CD4-positive, alpha-beta T cell (primary cell): ENCODE data around the gene BHLHE41. TPM values are rescaled to one million over a fixed set of nuclear protein-coding genes. Genes with fewer than 3 reads are reported as not detected.

Experiments
- ATAC-seq: fragments of 200-7000 bp; cut with Tn5 transposase; one replicate; pipeline ENCODE4 v1.10.0; 2022; ENCODE audit warnings: mild to moderate bottlenecking; ENCODE audit not compliant: poor library complexity
- CTCF ChIA-PET: fragments of 350-600 bp; sonication (Branson Sonifier 250); formaldehyde crosslinking; loops from one replicate; lab custom pipeline; 2021; ENCODE audit warnings: antibody characterized with exemption, inconsistent platforms; lab: Charles Lee
- POLR2A ChIA-PET: fragments of 350-600 bp; sonication (Branson Sonifier 250); formaldehyde crosslinking; loops from one replicate; lab custom pipeline; 2021; ENCODE audit warnings: antibody characterized with exemption, inconsistent platforms; lab: Charles Lee
- DNase-seq, 14 experiments: peaks; one replicate each; pipeline ENCODE4 v3.0.0-alpha.2; 2013 to 2020; ENCODE audit warnings: mixed read lengths in 2 of 14
- H3K27ac ChIP-seq, 2 donors: one replicate each; pipeline versions ENCODE4 v1.5.1 to v1.7.0; 2013; ENCODE audit warnings: low read length in 2 of 2, low read depth in 1 of 2, mild to moderate bottlenecking in 1 of 2
- H3K27me3 ChIP-seq, 2 experiments: 1 replicate in 1 of 2; 2 replicates in 1 of 2; pipeline versions ENCODE4 v1.6.1 to v1.7.0; 2013; ENCODE audit warnings: low read length in 2 of 2, control low read depth in 1 of 2, mild to moderate bottlenecking in 1 of 2, moderate library complexity in 1 of 2; ENCODE audit not compliant: insufficient read depth in 2 of 2, control insufficient read depth in 1 of 2
- H3K36me3 ChIP-seq: one replicate; pipeline ENCODE4 v1.6.1; 2013; ENCODE audit warnings: low read length, control low read depth; ENCODE audit not compliant: insufficient read depth
- H3K4me1 ChIP-seq: one replicate; pipeline ENCODE4 v1.6.1; 2013; ENCODE audit warnings: low read length, control low read depth; ENCODE audit not compliant: insufficient read depth
- H3K4me3 ChIP-seq: one replicate; pipeline ENCODE4 v1.5.1; 2013; ENCODE audit warnings: mild to moderate bottlenecking, low read length, moderate library complexity
- H3K9me3 ChIP-seq, 2 experiments: 1 replicate in 1 of 2; 2 replicates in 1 of 2; pipeline versions ENCODE4 v1.6.1 to v1.7.0; 2013; ENCODE audit warnings: low read length in 2 of 2, mild to moderate bottlenecking in 2 of 2, control low read depth in 1 of 2, moderate library complexity in 1 of 2; ENCODE audit not compliant: control insufficient read depth in 1 of 2, insufficient read depth in 1 of 2
- H3K27ac Mint-ChIP-seq: one replicate; pipeline ENCODE4 v1.8.0; 2020; ENCODE audit warnings: mixed read lengths
- H3K27me3 Mint-ChIP-seq: one replicate; pipeline ENCODE4 v1.8.0; 2021; ENCODE audit warnings: mixed read lengths
- H3K36me3 Mint-ChIP-seq: one replicate; pipeline ENCODE4 v1.8.0; 2021; ENCODE audit warnings: low read depth, mixed read lengths
- H3K4me1 Mint-ChIP-seq: one replicate; pipeline ENCODE4 v1.8.0; 2021; ENCODE audit warnings: low read depth, mixed read lengths
- H3K4me3 Mint-ChIP-seq: one replicate; pipeline ENCODE4 v1.8.0; 2020; ENCODE audit warnings: mild to moderate bottlenecking, mixed read lengths
- H3K9me3 Mint-ChIP-seq: one replicate; pipeline ENCODE4 v1.8.0; 2020; ENCODE audit warnings: mixed read lengths
- intact Hi-C, 2 experiments: fragments of 100-400 bp; cut with DNase I in 1 of 2; cut with micrococcal nuclease in 1 of 2; formaldehyde crosslinking; loops; one replicate each; pipeline versions ENCODE4 v1.15.1 to v1.9.0; 2023 to 2025; cut with DNase I, micrococcal nuclease
- total RNA-seq, 174 experiments: library from RNA in 2 of 174; stranded (reverse) in 2 of 174; gene quantifications; one replicate each; pipeline ENCODE4 v1.2.3 and lab custom pipeline; 2021 to 2026
- TF ChIP-seq, protein P1 (sequence below): fragments of 200-600 bp; IDR thresholded peaks from one replicate; pipeline ENCODE4 v1.8.0; 2022; ENCODE audit warnings: antibody characterized with exemption, mild to moderate bottlenecking

Gene BHLHE41
- total RNA-seq, 2 experiments from 2014 or later = not detected

DNA sequence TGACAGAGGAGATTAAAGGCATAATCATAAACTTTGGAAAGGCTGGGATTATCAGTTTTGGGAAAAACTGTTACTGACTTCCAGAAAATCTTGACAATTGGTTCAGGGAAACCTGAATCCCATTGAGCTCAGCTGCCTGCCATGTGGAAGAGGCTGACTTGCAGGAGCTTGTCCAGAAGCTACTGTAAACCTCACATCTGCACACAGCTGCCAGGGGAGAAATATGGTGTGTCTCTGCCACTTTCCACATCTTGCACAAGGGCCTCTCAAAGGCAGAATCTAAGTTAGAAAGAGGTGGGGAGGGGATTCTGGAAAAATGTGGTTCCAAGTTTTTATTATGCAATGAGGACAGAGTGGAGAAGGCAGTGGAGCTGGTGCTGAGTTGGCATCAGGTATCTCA, 8.7 kb upstream of the BHLHE41 start:
- Histone ChIP-seq H3K9me3 (peaks cover 0 to 3% of the 10 kb centered on the region in 2 experiments), H3K4me3 (no peak overlapping the region), H3K4me1 (no peaks in the 10 kb centered on the region), H3K36me3 (no peaks in the 10 kb centered on the region), H3K27me3 (peaks cover 22 to 24% of the 10 kb centered on the region in 2 experiments), H3K27ac (no peak overlapping the region)
- Mint-ChIP-seq H3K27ac (no peak overlapping the region), H3K27me3 (peaks cover 68% of the 10 kb centered on the region), H3K36me3 (no peaks in the 10 kb centered on the region), H3K9me3 (no peaks in the 10 kb centered on the region), H3K4me3 (no peak overlapping the region), H3K4me1 (no peaks in the 10 kb centered on the region)
- intact Hi-C loops = no loop called here
- ATAC-seq (no peak), DNase-seq (no peak)
- POLR2A ChIA-PET = no interaction called here
- CTCF ChIA-PET = no interaction called here
- TF ChIP-seq, protein P1, sequence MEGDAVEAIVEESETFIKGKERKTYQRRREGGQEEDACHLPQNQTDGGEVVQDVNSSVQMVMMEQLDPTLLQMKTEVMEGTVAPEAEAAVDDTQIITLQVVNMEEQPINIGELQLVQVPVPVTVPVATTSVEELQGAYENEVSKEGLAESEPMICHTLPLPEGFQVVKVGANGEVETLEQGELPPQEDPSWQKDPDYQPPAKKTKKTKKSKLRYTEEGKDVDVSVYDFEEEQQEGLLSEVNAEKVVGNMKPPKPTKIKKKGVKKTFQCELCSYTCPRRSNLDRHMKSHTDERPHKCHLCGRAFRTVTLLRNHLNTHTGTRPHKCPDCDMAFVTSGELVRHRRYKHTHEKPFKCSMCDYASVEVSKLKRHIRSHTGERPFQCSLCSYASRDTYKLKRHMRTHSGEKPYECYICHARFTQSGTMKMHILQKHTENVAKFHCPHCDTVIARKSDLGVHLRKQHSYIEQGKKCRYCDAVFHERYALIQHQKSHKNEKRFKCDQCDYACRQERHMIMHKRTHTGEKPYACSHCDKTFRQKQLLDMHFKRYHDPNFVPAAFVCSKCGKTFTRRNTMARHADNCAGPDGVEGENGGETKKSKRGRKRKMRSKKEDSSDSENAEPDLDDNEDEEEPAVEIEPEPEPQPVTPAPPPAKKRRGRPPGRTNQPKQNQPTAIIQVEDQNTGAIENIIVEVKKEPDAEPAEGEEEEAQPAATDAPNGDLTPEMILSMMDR = no peak

DNA sequence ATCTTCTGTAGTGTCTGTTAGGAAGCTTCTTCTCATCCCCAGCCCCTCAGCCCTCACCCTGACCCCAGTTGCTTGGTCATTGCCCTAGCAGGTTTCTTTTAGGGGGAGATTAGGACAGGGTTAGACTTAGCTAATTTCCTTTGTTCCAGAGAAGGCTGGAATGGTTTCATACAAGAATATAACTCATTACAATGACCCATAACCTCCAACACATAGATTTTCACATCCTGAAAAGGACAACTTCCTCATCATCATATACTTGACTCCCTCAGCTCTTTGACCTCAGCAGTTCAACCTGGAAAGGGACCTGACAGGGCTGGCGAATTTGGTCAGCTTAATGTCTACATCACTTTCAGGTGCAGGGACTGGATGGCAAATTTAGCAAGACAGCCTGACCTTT, 8.0 kb upstream of the BHLHE41 start:
- no peaks in the 10 kb centered on the region for H3K36me3 ChIP-seq
- ChIA-PET POLR2A (no interaction called here), CTCF (no interaction called here)
- Mint-ChIP-seq H3K4me3 (no peak overlapping the region), H3K27me3 (peaks cover 75% of the 10 kb centered on the region), H3K9me3 (no peaks in the 10 kb centered on the region), H3K36me3 (no peaks in the 10 kb centered on the region), H3K27ac (no peak overlapping the region), H3K4me1 (no peaks in the 10 kb centered on the region)
- H3K4me3 ChIP-seq = no peak overlapping the region
- DNase-seq (no peak), ATAC-seq (no peak)
- H3K4me1 ChIP-seq = no peaks in the 10 kb centered on the region
- H3K27ac ChIP-seq = no peak overlapping the region
- intact Hi-C loops = no loop called here
- TF ChIP-seq, protein P1 = no peak
- peaks cover 27 to 31% of the 10 kb centered on the region in 2 experiments for H3K27me3 ChIP-seq
- peaks cover 0 to 3% of the 10 kb centered on the region in 2 experiments for H3K9me3 ChIP-seq

DNA sequence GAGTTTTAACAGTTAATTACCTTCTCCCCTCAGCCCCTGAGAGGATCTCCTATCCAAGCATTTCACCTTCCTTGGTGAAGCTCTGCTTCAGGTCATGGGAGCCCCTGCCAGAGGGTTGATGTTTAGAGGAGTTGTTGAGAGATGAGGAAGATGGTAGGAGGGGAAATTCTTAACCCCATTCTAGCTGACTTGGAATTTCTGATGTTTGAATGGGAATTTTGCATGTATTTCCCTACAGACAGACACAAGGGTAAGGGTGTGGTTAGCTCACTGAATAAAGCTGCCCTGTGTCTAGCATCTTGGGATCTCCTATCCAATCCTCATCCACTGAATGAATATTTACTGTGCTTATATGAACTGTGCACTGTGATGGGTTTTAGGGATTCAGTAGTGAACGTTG, 7.1 kb upstream of the BHLHE41 start:
- Histone ChIP-seq H3K36me3 (no peaks in the 10 kb centered on the region), H3K4me1 (no peaks in the 10 kb centered on the region), H3K4me3 (no peak overlapping the region), H3K27me3 (peaks cover 33 to 40% of the 10 kb centered on the region in 2 experiments), H3K27ac (no peak overlapping the region), H3K9me3 (peaks cover 0 to 3% of the 10 kb centered on the region in 2 experiments)
- DNase-seq (no peak), ATAC-seq (no peak)
- intact Hi-C loops = no loop called here
- H3K4me1 Mint-ChIP-seq = no peaks in the 10 kb centered on the region
- no peak overlapping the region for H3K4me3 Mint-ChIP-seq
- H3K9me3 Mint-ChIP-seq = no peaks in the 10 kb centered on the region
- TF ChIP-seq, protein P1 = no peak
- CTCF ChIA-PET = no interaction called here
- peaks cover 84% of the 10 kb centered on the region for H3K27me3 Mint-ChIP-seq
- no peak overlapping the region for H3K27ac Mint-ChIP-seq
- POLR2A ChIA-PET = no interaction called here
- H3K36me3 Mint-ChIP-seq = no peaks in the 10 kb centered on the region
